ENCODE measurements around the gene UGT1A10.
"Not testable (repeated sequence)": the region's sequence is repeated elsewhere in the genome, so short reads cannot be mapped to it uniquely, and the experiment has no call there.

UGT1A10 gene

DNA sequence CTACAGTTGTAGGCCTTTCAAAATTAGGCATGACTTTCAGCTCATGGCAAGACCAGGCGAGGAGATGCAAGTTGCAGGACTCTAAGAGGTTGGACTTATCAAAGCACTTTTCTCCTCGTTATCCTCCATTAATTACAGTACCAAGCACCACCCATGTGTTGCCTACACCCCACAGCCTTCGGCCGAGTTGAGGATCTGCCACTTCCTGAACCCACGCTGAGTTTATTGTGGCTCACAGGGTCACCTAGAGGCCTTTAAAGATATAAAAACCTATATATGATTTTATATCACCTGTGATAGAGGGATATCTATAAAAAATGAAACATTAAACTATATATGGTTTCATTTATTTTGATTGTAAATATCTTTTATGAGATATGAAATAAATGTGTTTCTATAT is 2.6 kb downstream of the UGT1A10 start:
- H3K4me3 ChIP-seq (ENCODE audit: low read depth, low read length) = no peak overlapping the region
- TF ChIP-seq, protein P1, sequence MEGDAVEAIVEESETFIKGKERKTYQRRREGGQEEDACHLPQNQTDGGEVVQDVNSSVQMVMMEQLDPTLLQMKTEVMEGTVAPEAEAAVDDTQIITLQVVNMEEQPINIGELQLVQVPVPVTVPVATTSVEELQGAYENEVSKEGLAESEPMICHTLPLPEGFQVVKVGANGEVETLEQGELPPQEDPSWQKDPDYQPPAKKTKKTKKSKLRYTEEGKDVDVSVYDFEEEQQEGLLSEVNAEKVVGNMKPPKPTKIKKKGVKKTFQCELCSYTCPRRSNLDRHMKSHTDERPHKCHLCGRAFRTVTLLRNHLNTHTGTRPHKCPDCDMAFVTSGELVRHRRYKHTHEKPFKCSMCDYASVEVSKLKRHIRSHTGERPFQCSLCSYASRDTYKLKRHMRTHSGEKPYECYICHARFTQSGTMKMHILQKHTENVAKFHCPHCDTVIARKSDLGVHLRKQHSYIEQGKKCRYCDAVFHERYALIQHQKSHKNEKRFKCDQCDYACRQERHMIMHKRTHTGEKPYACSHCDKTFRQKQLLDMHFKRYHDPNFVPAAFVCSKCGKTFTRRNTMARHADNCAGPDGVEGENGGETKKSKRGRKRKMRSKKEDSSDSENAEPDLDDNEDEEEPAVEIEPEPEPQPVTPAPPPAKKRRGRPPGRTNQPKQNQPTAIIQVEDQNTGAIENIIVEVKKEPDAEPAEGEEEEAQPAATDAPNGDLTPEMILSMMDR (IDR thresholded peaks at IDR 0.05; ENCODE audit: borderline replicate concordance, insufficient read depth, low read depth, low read length) = no peak

DNA sequence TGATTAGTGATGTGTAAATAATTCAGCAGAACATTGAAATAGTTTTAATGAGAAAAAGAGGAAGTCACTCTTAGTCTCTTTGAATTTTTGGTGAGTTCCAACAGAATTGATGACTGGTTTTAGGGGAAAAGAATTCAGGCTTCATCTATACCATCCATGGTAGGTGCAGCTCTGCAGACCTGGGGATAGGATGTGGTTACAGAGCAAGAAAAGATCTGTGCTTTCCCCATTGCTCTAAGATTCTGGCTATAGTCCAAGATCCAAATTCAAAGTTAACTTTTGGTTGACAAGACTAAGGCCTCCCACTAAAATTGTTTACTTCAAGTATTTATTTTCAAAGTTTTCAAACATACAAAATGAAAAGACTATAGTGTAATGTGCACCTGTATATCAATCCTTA is 3.6 kb downstream of the UGT1A10 start:
- no peak overlapping the region for H3K4me3 ChIP-seq (ENCODE audit: low read depth, low read length)
- TF ChIP-seq, protein P1 (IDR thresholded peaks at IDR 0.05; ENCODE audit: borderline replicate concordance, insufficient read depth, low read depth, low read length) = no peak

DNA sequence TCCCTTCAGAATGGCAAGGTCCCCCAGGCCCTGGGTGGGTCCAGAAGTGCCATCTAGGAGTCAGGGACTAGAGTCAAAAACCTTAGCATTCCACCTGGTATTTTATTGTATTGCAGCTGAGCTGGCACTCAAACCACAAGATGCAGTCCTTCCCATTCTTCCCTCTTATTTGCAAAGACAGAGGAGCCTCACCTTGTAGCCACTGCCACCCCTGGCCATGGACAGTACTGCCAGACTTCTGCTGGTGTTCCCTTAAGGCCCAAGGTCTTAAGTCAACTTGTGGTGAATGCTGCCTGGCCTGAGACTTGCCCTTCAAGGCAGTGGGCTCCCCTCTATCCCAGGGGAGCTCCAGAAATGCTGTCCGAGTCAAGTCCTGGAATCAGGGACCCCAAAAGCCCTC is 6.9 kb downstream of the UGT1A10 start:
- TF ChIP-seq, protein P1 (IDR thresholded peaks at IDR 0.05; ENCODE audit: borderline replicate concordance, insufficient read depth, low read depth, low read length) = peak; percentile 37; the same call in 1 of the 2 replicates
- no peak overlapping the region for H3K4me3 ChIP-seq (ENCODE audit: low read depth, low read length)

DNA sequence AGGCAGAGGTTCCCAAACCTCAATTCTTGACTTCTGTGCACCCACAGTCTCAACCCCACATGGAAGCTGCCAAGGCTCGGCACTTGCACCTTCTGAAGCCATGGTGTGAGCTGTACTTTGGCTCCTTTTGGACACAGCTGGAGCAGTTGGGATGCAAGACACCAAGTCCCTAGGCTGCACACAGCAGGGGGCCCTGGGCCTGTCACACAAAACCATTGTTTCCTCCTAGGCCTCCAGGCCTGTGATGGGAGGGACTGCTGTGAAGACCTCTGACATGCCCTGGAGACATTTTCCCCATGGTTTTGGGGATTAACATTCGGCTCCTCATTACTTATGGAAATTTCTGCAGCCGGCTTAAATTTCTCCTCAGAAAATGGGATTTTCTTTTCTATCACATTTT is 9.8 kb downstream of the UGT1A10 start:
- H3K4me3 ChIP-seq (ENCODE audit: low read depth, low read length) = not testable (repeated sequence)

DNA sequence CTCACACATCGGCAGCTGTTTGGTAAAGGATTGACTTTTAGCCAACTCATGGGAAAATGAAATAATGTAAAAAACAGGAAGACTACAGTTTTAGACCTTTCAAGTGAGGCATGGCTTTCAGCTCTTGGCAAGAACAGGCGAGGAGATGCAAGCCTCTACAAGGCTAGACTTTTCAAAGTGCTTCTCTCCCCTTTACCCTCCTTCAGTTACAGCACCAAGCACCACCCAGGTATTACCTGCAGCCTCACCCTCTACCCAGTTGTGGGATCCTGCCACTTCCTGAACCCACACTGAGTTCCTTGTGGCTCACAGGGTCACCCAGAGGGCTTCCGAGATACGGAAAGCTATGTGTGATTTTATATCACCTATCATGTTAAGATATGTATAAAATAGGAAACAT is 14.7 kb downstream of the UGT1A10 start:
- TF ChIP-seq, protein P1 (IDR thresholded peaks at IDR 0.05; ENCODE audit: borderline replicate concordance, insufficient read depth, low read depth, low read length) = no peak
- H3K4me3 ChIP-seq (ENCODE audit: low read depth, low read length) = no peak overlapping the region

DNA sequence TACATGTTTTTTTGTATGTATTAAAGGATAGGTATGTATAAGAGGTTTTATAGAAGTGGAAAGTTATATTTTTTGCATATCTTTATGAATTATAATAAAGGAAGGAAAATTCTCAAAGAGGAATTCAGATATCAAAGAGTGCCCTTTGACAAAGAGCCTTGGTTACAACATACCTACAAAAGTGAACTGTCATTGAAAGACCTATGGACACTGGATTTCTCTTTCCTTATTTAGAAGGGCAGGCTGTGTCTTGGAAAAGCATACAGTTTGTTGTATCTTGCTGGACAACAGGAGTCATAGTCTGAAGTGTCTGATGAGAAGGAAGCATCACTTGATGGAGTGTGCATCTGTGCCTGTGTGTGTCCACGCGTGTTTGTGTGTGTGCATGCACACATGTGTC is 15.2 kb downstream of the UGT1A10 start:
- TF ChIP-seq, protein P1 (IDR thresholded peaks at IDR 0.05; ENCODE audit: borderline replicate concordance, insufficient read depth, low read depth, low read length) = no peak
- H3K4me3 ChIP-seq (ENCODE audit: low read depth, low read length) = no peak overlapping the region

DNA sequence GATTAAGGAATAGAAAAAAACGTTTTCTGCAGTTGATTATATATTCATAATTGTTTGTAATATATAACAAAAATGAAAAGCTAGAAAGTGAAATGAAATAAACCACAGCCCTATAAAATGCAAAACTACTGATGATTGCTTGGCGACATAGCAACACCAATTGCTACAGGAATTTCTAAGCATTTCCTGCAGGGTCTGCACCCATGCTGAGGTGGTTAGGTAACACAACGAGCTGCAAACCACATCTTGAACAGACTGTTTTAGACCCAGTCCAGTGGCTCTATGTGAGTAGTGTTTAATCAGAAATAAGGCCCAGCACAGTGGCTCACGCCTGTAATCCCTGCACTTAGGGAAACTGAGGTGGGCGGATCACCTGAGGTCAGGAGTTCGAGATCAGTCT is 18.3 kb downstream of the UGT1A10 start:
- TF ChIP-seq, protein P1 (IDR thresholded peaks at IDR 0.05; ENCODE audit: borderline replicate concordance, insufficient read depth, low read depth, low read length) = no peak

DNA sequence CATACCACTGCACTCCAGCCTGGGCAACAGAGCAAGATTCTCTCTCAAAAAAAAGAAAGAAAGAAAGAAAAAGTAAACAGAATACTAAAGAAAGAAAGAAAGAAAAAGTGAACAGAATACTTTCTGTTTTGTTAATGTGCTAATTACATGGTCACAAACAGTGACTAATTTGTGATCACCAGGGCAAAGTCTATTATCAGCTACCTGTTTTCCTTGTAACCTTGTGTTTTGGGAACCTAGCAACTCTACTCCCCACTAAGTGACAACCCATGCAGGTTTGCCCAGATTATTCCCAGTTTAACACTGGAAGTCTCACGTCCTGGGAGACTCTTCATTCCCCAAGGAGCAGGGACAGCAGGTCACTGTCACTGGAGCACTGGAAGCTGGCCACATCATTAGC is 18.8 kb downstream of the UGT1A10 start:
- H3K4me3 ChIP-seq (ENCODE audit: low read depth, low read length) = no peak overlapping the region
- TF ChIP-seq, protein P1 (IDR thresholded peaks at IDR 0.05; ENCODE audit: borderline replicate concordance, insufficient read depth, low read depth, low read length) = no peak

More for the DNA sequence above, 18.3 kb downstream of the UGT1A10 start:
- H3K4me3 ChIP-seq (ENCODE audit: low read depth, low read length) = no peak overlapping the region

DNA sequence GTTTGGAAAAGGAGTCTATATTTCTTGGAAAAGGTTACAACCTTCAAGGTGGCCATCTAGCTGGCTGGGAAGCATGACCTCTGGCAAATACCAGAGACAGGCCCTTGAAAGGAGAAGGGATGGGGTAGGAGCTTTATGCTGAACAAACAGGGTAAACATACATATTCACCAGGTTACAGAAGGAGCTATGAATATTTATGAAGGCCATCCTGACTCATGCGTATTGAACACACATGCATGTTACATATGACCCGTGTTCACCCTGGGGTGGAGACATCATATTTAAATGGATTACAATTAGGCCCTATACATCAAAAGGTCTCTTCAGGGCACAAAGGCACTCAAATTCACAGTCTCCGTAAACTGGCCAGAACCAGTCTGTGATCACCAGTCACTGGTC is 19.7 kb downstream of the UGT1A10 start:
- H3K4me3 ChIP-seq (ENCODE audit: low read depth, low read length) = not testable (repeated sequence)

Measured in GM12875 (cell line).